K562 (cell line): ENCODE measurements around the gene DNAJC25. TPM values are rescaled to one million over a fixed set of nuclear protein-coding genes. Genes with fewer than 3 reads are reported as not detected.

ENCODE experiments used
- CBX8 ChIP-seq: fragments of 200-600 bp; sonication (generic); IDR thresholded peaks from 2 replicates; pipeline ENCODE4 v1.6.1; 2012; ENCODE audit warnings: borderline replicate concordance, mixed run types, low read depth, mild to moderate bottlenecking, moderate library complexity, mixed read lengths, low read length, control low read depth, inconsistent platforms; ENCODE audit not compliant: poor library complexity, severe bottlenecking; ENCODE audit errors: extremely low read depth
- MYNN ChIP-seq, 2 experiments: sonication (generic); formaldehyde crosslinking in 1 of 2; IDR thresholded peaks; 2 replicates each; pipeline versions ENCODE4 v1.5.0 to v1.6.1; 2016 to 2020; ENCODE audit warnings: antibody characterized with exemption in 1 of 2, missing genetic modification reagents in 1 of 2
- NUFIP1 ChIP-seq: fragments of 450-650 bp; IDR thresholded peaks from 2 replicates; pipeline ENCODE4 v1.6.1; 2018; ENCODE audit not compliant: partially characterized antibody
- PCBP2 ChIP-seq: fragments of 200-400 bp; formaldehyde crosslinking; IDR thresholded peaks from 2 replicates; pipeline ENCODE4 v1.6.1; 2018; ENCODE audit warnings: low read length, low read depth, mild to moderate bottlenecking, moderate library complexity; ENCODE audit not compliant: poor library complexity, severe bottlenecking
- PHF21A ChIP-seq: fragments of 450-650 bp; IDR thresholded peaks from 2 replicates; pipeline ENCODE4 v1.6.1; 2017; ENCODE audit warnings: low read depth, borderline replicate concordance
- PRDM10 ChIP-seq: fragments of 450-650 bp; IDR thresholded peaks from 2 replicates; pipeline ENCODE4 v1.6.1; 2018; ENCODE audit not compliant: partially characterized antibody
- RFX5 ChIP-seq: IDR thresholded peaks from 2 replicates; pipeline ENCODE4 v1.6.1; 2011; ENCODE audit warnings: low read depth, mild to moderate bottlenecking, improper control_type of control experiment, low read length
- TAL1 ChIP-seq: fragments of 450-650 bp; IDR thresholded peaks from 2 replicates; pipeline ENCODE4 v1.6.1; 2016; ENCODE audit warnings: mild to moderate bottlenecking
- VEZF1 ChIP-seq: fragments of 200-800 bp; sonication (Bioruptor generic); IDR thresholded peaks from 2 replicates; pipeline ENCODE4 v1.6.1; 2017; ENCODE audit warnings: missing genetic modification characterization, missing compliant biosample characterization
- ZBTB34 ChIP-seq: fragments of 250-450 bp; sonication (Bioruptor Pico); IDR thresholded peaks from 2 replicates; pipeline ENCODE4 v1.8.0; 2021; ENCODE audit warnings: mild to moderate bottlenecking, moderate library complexity
- ZBTB40 ChIP-seq, 2 experiments: fragments of 450-650 bp in 1 of 2; sonication (generic) in 1 of 2; formaldehyde crosslinking in 1 of 2; IDR thresholded peaks; 2 replicates each; pipeline versions ENCODE4 v1.7.1 to v1.9.0; 2016 to 2022; ENCODE audit warnings: inconsistent platforms in 1 of 2, mild to moderate bottlenecking in 1 of 2, missing genetic modification reagents in 1 of 2
- polyA plus RNA-seq, 8 experiments: library from polyadenylated mRNA; depleted of rRNA in 4 of 8; stranded (reverse) in 5 of 8; unstranded in 3 of 8; fragments of >200 nt; fragmentation: Nextera tagmentation in 2 of 8; fragmentation: Illumina TruSeq in 1 of 8; extraction: Ambion mirVana in 2 of 8; extraction: Trizol in 1 of 8; gene quantifications; 2 replicates each; pipeline versions ENCODE4 v1.2.1 to v1.2.3, GENCODE V29; 2011 to 2014; ENCODE audit warnings: inconsistent platforms in 1 of 8, missing spikeins in 1 of 8
- total RNA-seq, 7 experiments: library from RNA; depleted of rRNA in 6 of 7; stranded (reverse); fragments of >200 nt in 6 of 7; fragmentation: Illumina TruSeq in 2 of 7; extraction: Trizol in 2 of 7; gene quantifications; 2 replicates each; pipeline versions ENCODE4 v1.2.1 to v1.2.3, GENCODE V29; 2011 to 2021; ENCODE audit warnings: low replicate concordance in 1 of 7

The DNAJC25 gene
- total and polyA plus RNA-seq, 9 of the 15 experiments (the other 6 are each of a cell fraction or from before 2014, with no cell fraction given), result 3.7 to 11.2 (median 7.1) TPM

- TF ChIP-seq NUFIP1 (no peak), PCBP2 (no peak), ZBTB34 (CRISPR knock-in tag) (no peak), PHF21A (peak; percentile 61; the same call in 1 of the 2 replicates), TAL1 (0 out of 2 replicates have a peak, but pooled peaks have one; percentile 11), MYNN (IDR thresholded peaks at IDR 0.05) (peak; percentile 65; the same call in 1 of the 2 replicates), MYNN (CRISPR knock-in tag; IDR thresholded peaks at IDR 0.05) (no peak), VEZF1 (CRISPR knock-in tag) (no peak; the same call in 1 of the 2 replicates), CBX8 (no peak), ZBTB40 (IDR thresholded peaks at IDR 0.05) (peak; percentile 98), ZBTB40 (CRISPR knock-in tag; IDR thresholded peaks at IDR 0.05) (no peak), PRDM10 (peak; percentile 47), RFX5 (no peak)
These were observed 245 bp upstream of the DNAJC25 start (continued) for GRCh38 chr9:111630964-111631213.
